ENCODE measurements around the gene GLDC. TPM values are rescaled to one million over a fixed set of nuclear protein-coding genes. Genes with fewer than 3 reads are reported as not detected.
"Not testable (repeated sequence)": the region's sequence is repeated elsewhere in the genome, so short reads cannot be mapped to it uniquely, and the experiment has no call there.

The GLDC gene
- total and polyA plus RNA-seq, 2 donors (not counting 1 experiment from before 2014, with no cell fraction given): 0.71 to 0.86 TPM

DNA sequence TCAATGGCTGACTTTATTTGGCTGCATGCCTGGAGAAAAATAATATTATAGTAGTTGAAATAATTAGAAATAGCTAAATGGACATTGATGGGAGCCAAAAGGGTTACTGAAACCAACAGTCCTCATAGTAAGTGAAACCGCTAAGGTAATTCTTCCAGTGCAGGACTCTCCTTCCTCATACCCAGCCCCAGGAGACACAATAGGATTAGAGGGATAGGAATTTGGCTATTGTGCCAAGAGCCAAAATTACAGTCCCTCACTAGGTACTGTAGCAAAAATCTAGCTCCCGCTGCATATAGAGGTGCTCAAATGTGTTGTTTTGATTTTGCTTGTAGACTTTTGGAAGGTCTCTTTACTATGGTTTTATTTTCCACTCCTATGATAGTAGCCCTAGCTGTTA lies 20.2 kb downstream of the GLDC start:
- H3K27ac Mint-ChIP-seq: no peak overlapping the region
- no peaks in the 10 kb centered on the region for H3K9me3 Mint-ChIP-seq (ENCODE audit: insufficient read depth)
- no CpG with 5 or more reads among the region's 2 CpGs for WGBS (ENCODE audit: insufficient coverage)
- intact Hi-C loops (cut with micrococcal nuclease): no loop called here
- H4K20me1 ChIP-seq (ENCODE audit: control insufficient read depth, insufficient read depth, low read length, poor library complexity, severe bottlenecking): no peaks in the 10 kb centered on the region
- H3K4me1 ChIP-seq (ENCODE audit: control insufficient read depth in 2 of 2, insufficient read depth in 2 of 2, low read length in 2 of 2): peaks cover under 1 to 2% of the 10 kb centered on the region in 2 donors
- peaks cover 0 to 4% (median 2%) of the 10 kb centered on the region in 4 experiments for H3K27me3 ChIP-seq (replicated peaks in 1 of 4; ENCODE audit: control extremely low read depth in 1 of 4, control insufficient read depth in 3 of 4, insufficient read depth in 4 of 4, low read length in 3 of 4)
- no peaks in the 10 kb centered on the region for H3K36me3 ChIP-seq (replicated peaks in 1 of 2; ENCODE audit: control extremely low read depth in 1 of 2, control insufficient read depth in 1 of 2, extremely low read depth in 1 of 2, insufficient read depth in 2 of 2, low read length in 1 of 2)
- peaks cover 6% of the 10 kb centered on the region for H3K4me1 Mint-ChIP-seq
- ChIA-PET CTCF (interaction anchor here (0.9 to 1.3 kb wide), 2 partner anchors 14 to 41 kb away, joined by 3 to 5 read pairs; no protein-coding TSS in a partner anchor), POLR2A (no interaction called here)
- H3K9ac ChIP-seq (ENCODE audit: low read length): no peak overlapping the region
- H3K27me3 Mint-ChIP-seq: peaks cover 3% of the 10 kb centered on the region
- no peak overlapping the region for H3K4me3 Mint-ChIP-seq
- H3K79me2 ChIP-seq (ENCODE audit: control insufficient read depth, insufficient read depth, low read length): no peaks in the 10 kb centered on the region
- TF ChIP-seq CTCF (IDR thresholded peaks at IDR 0.05) (no peak), EZH2 (IDR thresholded peaks at IDR 0.05; ENCODE audit: borderline replicate concordance, insufficient read depth, low read depth, low read length, poor library complexity, severe bottlenecking) (no peak)
- H3K4me3 ChIP-seq (ENCODE audit: control extremely low read depth in 1 of 5, extremely low read depth in 1 of 5, insufficient read depth in 1 of 5, low read depth in 2 of 5, low read length in 4 of 5): no peak overlapping the region
- no peak overlapping the region for H3K4me2 ChIP-seq (replicated peaks; ENCODE audit: low read depth, low read length, poor library complexity, severe bottlenecking)
- H3K9me3 ChIP-seq (ENCODE audit: control extremely low read depth in 1 of 3, control insufficient read depth in 2 of 3, insufficient read depth in 1 of 3, low read length in 2 of 3): peaks cover 0 to 3% (median 0%) of the 10 kb centered on the region in 3 donors
- ATAC-seq (ENCODE audit: low read depth) (no peak), DNase-seq (no peak)
- no peak overlapping the region for H2AFZ ChIP-seq (ENCODE audit: insufficient read depth, low read depth, low read length, poor library complexity, severe bottlenecking)
- no peak overlapping the region for H3K27ac ChIP-seq (ENCODE audit: low read length in 2 of 2)

GRCh38 chr9:6622784-6623183 lies 22.7 kb downstream of the GLDC start:
- H3K27me3 ChIP-seq (replicated peaks in 1 of 4; ENCODE audit: control extremely low read depth in 1 of 4, control insufficient read depth in 3 of 4, insufficient read depth in 4 of 4, low read length in 3 of 4); DNase-seq; H3K79me2 ChIP-seq (ENCODE audit: control insufficient read depth, insufficient read depth, low read length); H3K4me3 ChIP-seq (ENCODE audit: control extremely low read depth in 1 of 5, extremely low read depth in 1 of 5, insufficient read depth in 1 of 5, low read depth in 2 of 5, low read length in 4 of 5); H3K27ac Mint-ChIP-seq; intact Hi-C loops (cut with micrococcal nuclease); POLR2A ChIA-PET; H3K27ac ChIP-seq (ENCODE audit: low read length in 2 of 2); H3K9ac ChIP-seq (ENCODE audit: low read length); H3K4me2 ChIP-seq (replicated peaks; ENCODE audit: low read depth, low read length, poor library complexity, severe bottlenecking); CTCF ChIA-PET; H4K20me1 ChIP-seq (ENCODE audit: control insufficient read depth, insufficient read depth, low read length, poor library complexity, severe bottlenecking); H2AFZ ChIP-seq (ENCODE audit: insufficient read depth, low read depth, low read length, poor library complexity, severe bottlenecking); H3K36me3 ChIP-seq (replicated peaks in 1 of 2; ENCODE audit: control extremely low read depth in 1 of 2, control insufficient read depth in 1 of 2, extremely low read depth in 1 of 2, insufficient read depth in 2 of 2, low read length in 1 of 2); H3K4me1 ChIP-seq (ENCODE audit: control insufficient read depth in 2 of 2, insufficient read depth in 2 of 2, low read length in 2 of 2); H3K9me3 Mint-ChIP-seq (ENCODE audit: insufficient read depth); H3K9me3 ChIP-seq (ENCODE audit: control extremely low read depth in 1 of 3, control insufficient read depth in 2 of 3, insufficient read depth in 1 of 3, low read length in 2 of 3); H3K27me3 Mint-ChIP-seq; H3K4me3 Mint-ChIP-seq; ATAC-seq (ENCODE audit: low read depth): not testable (repeated sequence)
- H3K4me1 Mint-ChIP-seq: peaks cover 14% of the 10 kb centered on the region
- WGBS (ENCODE audit: insufficient coverage): no CpG with 5 or more reads among the region's 29 CpGs

All from B cell (primary cell).